HG02943 (cell line): ENCODE data around the gene TUBA3D.
"Not testable (repeated sequence)": the region's sequence is repeated elsewhere in the genome, so short reads cannot be mapped to it uniquely, and the experiment has no call there.

Experiments
- ATAC-seq: cut with Tn5 transposase; IDR thresholded peaks from one replicate; pipeline ENCODE4 v1.9.1; 2021; ENCODE audit warnings: mild to moderate bottlenecking, low read depth, moderate library complexity; ENCODE audit not compliant: unreplicated experiment

Gene TUBA3D

GRCh38 chr2:131482506-131483155 is 6.7 kb downstream of the TUBA3D start:
- ATAC-seq, result not testable (repeated sequence)

GRCh38 chr2:131483981-131484820 is 8.3 kb downstream of the TUBA3D start:
- not testable (repeated sequence) for ATAC-seq

GRCh38 chr2:131484906-131485460 is 9.1 kb downstream of the TUBA3D start:
- ATAC-seq, result not testable (repeated sequence)

- ATAC-seq, result not testable (repeated sequence)
Measured at GRCh38 chr2:131486201-131486902, 10.4 kb downstream of the TUBA3D start.

- no peak for ATAC-seq
Measured at GRCh38 chr2:131488306-131489205, 12.6 kb downstream of the TUBA3D start.

- ATAC-seq, result not testable (repeated sequence)
Measured at GRCh38 chr2:131490616-131491468, 14.9 kb downstream of the TUBA3D start.

GRCh38 chr2:131491469-131491836 is 15.5 kb downstream of the TUBA3D start:
- ATAC-seq, result peak; percentile 5

GRCh38 chr2:131492015-131492417 is 16.1 kb downstream of the TUBA3D start, which contains the start of gene MZT2A:
Gene MZT2A (minus strand): TSS chr2:131492397. CDS start chr2:131492376, 21 bp downstream.
- peak; percentile 6 for ATAC-seq

- ATAC-seq, result peak; percentile 63
Measured at GRCh38 chr2:131492418-131493198, 16.7 kb downstream of the TUBA3D start.

GRCh38 chr2:131493199-131493968 is 17.5 kb downstream of the TUBA3D start:
- peak; percentile 17 for ATAC-seq

GRCh38 chr2:131495506-131495905 is 19.6 kb downstream of the TUBA3D start:
- not testable (repeated sequence) for ATAC-seq

GRCh38 chr2:131498321-131498973 is 22.5 kb downstream of the TUBA3D start:
- not testable (repeated sequence) for ATAC-seq

GRCh38 chr2:131503587-131503986 is 27.7 kb downstream of the TUBA3D start:
- not testable (repeated sequence) for ATAC-seq

- ATAC-seq, result not testable (repeated sequence)
Measured at GRCh38 chr2:131504082-131504750, 28.3 kb downstream of the TUBA3D start.

- no peak for ATAC-seq
Measured at GRCh38 chr2:131509615-131510014, 33.7 kb downstream of the TUBA3D start.

- ATAC-seq, result not testable (repeated sequence)
Measured at GRCh38 chr2:131511291-131511968, 35.5 kb downstream of the TUBA3D start.
